Measurements from ENCODE around the gene PPP1CB. TPM values are rescaled to one million over a fixed set of nuclear protein-coding genes. Genes with fewer than 3 reads are reported as not detected.
A peak's percentile ranks its signal among the peaks of the same experiment; 100 is the strongest.

PPP1CB gene
- total and polyA plus RNA-seq, 2 experiments from 2014 or later: 161 to 269 TPM

GRCh38 chr2:28704621-28705020 is 47.0 kb upstream of the PPP1CB start:
- Histone ChIP-seq H3K4me1 (ENCODE audit: insufficient read depth) (peaks cover 10% of the 10 kb centered on the region), H3K9me3 (ENCODE audit: low read depth) (no peaks in the 10 kb centered on the region), H3K27me3 (no peaks in the 10 kb centered on the region), H3K4me3 (no peak overlapping the region), H3K4me2 (no peak overlapping the region), H2AFZ (no peak overlapping the region), H4K20me1 (ENCODE audit: insufficient read depth, poor library complexity, severe bottlenecking) (no peaks in the 10 kb centered on the region), H3K79me2 (no peaks in the 10 kb centered on the region), H3K27ac (no peak overlapping the region), H3K36me3 (replicated peaks; ENCODE audit: insufficient read depth, low read depth) (no peaks in the 10 kb centered on the region), H3K9me2 (replicated peaks; ENCODE audit: insufficient read depth) (no peaks in the 10 kb centered on the region)
- DNase-seq (ENCODE audit: low spot score): no peak
- WGBS (ENCODE audit: low lambda C conversion rate, missing lambda C conversion rate): 92% methylated on average over 4 of the region's 4 CpGs
- TF ChIP-seq EZH2 (IDR thresholded peaks at IDR 0.05; ENCODE audit: borderline replicate concordance) (no peak), CTCF (IDR thresholded peaks at IDR 0.05; ENCODE audit: poor library complexity) (no peak), EZH2phosphoT487 (IDR thresholded peaks at IDR 0.05; ENCODE audit: low read depth, severe bottlenecking, unreplicated experiment) (no peak)

GRCh38 chr2:28705751-28706440 is 45.7 kb upstream of the PPP1CB start:
- DNase-seq (ENCODE audit: low spot score): peak; percentile 33
- H4K20me1 ChIP-seq (ENCODE audit: insufficient read depth, poor library complexity, severe bottlenecking): no peaks in the 10 kb centered on the region
- no peak overlapping the region for H3K4me2 ChIP-seq
- H3K27ac ChIP-seq: peak overlapping the region; percentile 37
- no peak overlapping the region for H2AFZ ChIP-seq
- H3K36me3 ChIP-seq (replicated peaks; ENCODE audit: insufficient read depth, low read depth): no peaks in the 10 kb centered on the region
- TF ChIP-seq EZH2phosphoT487 (IDR thresholded peaks at IDR 0.05; ENCODE audit: low read depth, severe bottlenecking, unreplicated experiment): no peak
- TF ChIP-seq CTCF (IDR thresholded peaks at IDR 0.05; ENCODE audit: poor library complexity): no peak
- TF ChIP-seq EZH2 (IDR thresholded peaks at IDR 0.05; ENCODE audit: borderline replicate concordance): no peak
- 90% methylated on average over 4 of the region's 4 CpGs for WGBS (ENCODE audit: low lambda C conversion rate, missing lambda C conversion rate)
- no peaks in the 10 kb centered on the region for H3K79me2 ChIP-seq
- no peaks in the 10 kb centered on the region for H3K9me2 ChIP-seq (replicated peaks; ENCODE audit: insufficient read depth)
- no peak overlapping the region for H3K4me3 ChIP-seq
- H3K9me3 ChIP-seq (ENCODE audit: low read depth): no peaks in the 10 kb centered on the region
- H3K27me3 ChIP-seq: no peaks in the 10 kb centered on the region
- peaks cover 13% of the 10 kb centered on the region for H3K4me1 ChIP-seq (ENCODE audit: insufficient read depth)

GRCh38 chr2:28707592-28707991 is 44.0 kb upstream of the PPP1CB start:
- Histone ChIP-seq H3K4me2 (no peak overlapping the region), H3K27me3 (no peaks in the 10 kb centered on the region), H4K20me1 (ENCODE audit: insufficient read depth, poor library complexity, severe bottlenecking) (no peaks in the 10 kb centered on the region), H3K9me3 (ENCODE audit: low read depth) (no peaks in the 10 kb centered on the region), H2AFZ (no peak overlapping the region), H3K4me3 (no peak overlapping the region), H3K27ac (no peak overlapping the region), H3K36me3 (replicated peaks; ENCODE audit: insufficient read depth, low read depth) (no peaks in the 10 kb centered on the region), H3K4me1 (ENCODE audit: insufficient read depth) (peaks cover 13% of the 10 kb centered on the region), H3K79me2 (no peaks in the 10 kb centered on the region), H3K9me2 (replicated peaks; ENCODE audit: insufficient read depth) (no peaks in the 10 kb centered on the region)
- TF ChIP-seq EZH2phosphoT487 (IDR thresholded peaks at IDR 0.05; ENCODE audit: low read depth, severe bottlenecking, unreplicated experiment) (no peak), EZH2 (IDR thresholded peaks at IDR 0.05; ENCODE audit: borderline replicate concordance) (no peak), CTCF (IDR thresholded peaks at IDR 0.05; ENCODE audit: poor library complexity) (no peak)
- DNase-seq (ENCODE audit: low spot score): no peak
- 64% methylated on average over 1 of the region's 1 CpG for WGBS (ENCODE audit: low lambda C conversion rate, missing lambda C conversion rate)

Measured in hepatocyte (in vitro differentiated cells).